AG08395 (cell line): ENCODE data around the gene KIAA0319L.
"Not testable (repeated sequence)": the region's sequence is repeated elsewhere in the genome, so short reads cannot be mapped to it uniquely, and the experiment has no call there.

ENCODE experiments used
- DNase-seq: peaks from one replicate; pipeline ENCODE4 v3.0.0; 2012; ENCODE audit warnings: mixed read lengths, low spot score

Gene KIAA0319L

DNA sequence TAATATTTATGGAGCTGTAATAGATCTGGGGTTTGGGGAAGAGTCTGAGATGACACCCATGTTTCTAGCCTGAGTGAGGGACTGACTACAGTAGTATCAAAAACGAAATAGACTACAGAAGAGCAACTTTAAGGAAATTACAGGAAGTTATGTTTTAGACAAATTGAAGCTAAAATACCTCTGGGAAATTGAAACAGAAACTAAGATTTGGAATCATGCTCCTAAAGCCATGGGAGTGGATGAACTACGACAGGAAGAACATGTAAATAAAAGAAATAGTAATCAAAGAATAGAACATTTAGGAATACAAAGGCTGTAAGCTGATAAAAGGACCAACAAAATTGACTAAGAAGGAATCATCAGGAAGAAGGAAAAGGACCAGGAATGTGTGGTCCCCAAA lies 68.9 kb downstream of the KIAA0319L start:
- DNase-seq: no peak

DNA sequence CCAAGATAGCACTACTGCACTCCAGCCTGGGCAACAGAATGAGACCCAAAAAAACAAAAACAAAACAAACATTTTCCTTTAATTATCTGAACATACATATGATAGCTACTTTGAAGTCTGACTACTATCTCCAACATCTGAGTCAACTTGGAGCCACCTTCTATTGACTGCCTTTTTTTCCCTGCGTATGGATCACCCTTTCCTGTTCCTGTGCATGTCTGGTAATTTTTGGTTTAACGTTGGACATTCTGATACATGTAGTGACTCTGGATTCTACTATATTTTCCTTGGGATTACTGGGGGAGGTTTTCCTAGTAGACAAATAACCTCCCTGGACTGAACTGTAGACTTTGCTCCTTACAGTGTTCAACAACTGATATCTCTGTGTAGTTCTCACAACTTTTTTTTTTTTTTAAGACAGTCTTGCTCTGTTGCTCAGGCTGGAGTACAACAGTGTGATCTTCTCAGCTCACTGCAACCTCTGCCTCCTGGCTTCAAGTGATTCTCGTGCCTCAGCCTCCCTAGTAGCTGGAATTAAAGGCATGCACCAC lies 70.3 kb downstream of the KIAA0319L start:
- DNase-seq: no peak

DNA sequence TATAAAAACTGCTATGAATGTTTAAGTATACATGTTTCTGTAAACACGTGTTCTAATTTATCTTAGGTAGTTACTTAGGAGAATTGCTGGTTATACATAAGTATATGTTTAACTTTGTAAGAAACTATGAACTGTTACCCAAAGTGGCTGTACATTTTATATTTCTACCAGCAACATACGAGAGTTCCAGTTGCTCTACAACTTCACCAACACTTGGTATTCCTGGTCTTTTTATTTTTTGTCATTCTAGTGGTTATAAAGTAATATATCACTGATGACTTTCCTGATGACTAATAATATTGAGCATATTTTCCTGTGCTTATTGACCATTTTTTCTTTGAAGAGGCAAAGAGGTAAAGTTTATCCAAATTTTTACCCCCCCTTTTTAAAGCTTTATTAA lies 76.0 kb downstream of the KIAA0319L start:
- DNase-seq: no peak

DNA sequence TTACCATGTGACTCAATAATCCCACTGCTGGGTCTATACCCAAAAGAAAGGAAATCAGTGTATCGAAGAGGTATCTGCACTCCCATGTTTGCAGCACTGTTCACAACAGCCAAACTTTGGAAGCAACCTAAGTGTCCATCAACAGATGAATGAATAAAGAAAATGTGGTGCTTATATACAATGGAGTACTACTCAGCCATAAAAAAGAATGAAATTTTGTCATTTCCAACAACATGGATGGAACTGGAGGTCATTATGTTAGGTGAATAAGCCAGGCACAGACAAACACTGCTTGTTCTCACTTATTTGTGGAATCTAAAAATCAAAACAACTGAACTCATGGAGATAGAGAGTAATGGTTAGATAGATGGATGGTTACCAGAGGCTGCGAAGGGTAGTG lies 79.3 kb downstream of the KIAA0319L start:
- no peak for DNase-seq

DNA sequence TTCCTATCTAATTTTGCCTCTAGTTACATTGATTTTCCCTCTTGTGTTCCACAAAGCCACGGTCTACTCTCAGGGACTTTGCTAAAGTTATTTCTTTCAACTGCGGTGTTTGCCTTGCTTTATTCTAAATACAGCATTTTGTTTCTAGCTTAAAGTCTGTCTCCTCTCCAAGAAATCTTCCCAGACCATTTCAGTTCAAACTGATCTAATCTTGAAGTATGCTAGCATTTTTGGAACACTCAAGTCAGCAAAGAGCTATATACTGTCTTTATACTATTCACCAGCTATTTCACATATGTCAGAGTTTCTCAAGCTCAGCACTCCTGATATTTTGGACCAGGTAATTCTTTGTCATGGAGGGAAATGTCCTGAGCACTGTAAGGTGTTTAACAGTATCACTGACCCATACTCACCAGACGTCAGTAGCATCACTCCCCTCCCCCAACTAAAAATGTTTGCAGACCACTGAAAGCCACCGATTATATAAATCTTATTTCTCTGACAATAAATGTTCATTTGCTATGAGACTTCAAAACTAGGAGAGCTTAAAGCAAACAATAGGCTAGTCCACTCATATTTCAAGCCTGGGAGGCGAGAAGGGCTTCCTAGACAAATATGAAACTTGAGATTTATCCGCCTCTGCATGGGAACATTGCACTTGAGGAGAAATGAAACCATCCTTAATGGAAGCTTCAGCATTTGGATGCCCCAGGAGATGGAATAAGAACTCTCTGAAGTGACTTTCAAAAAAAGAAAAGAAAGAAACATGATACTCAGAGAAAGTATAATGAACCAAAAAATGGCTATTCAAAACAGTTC lies 81.1 kb downstream of the KIAA0319L start:
- DNase-seq: no peak

DNA sequence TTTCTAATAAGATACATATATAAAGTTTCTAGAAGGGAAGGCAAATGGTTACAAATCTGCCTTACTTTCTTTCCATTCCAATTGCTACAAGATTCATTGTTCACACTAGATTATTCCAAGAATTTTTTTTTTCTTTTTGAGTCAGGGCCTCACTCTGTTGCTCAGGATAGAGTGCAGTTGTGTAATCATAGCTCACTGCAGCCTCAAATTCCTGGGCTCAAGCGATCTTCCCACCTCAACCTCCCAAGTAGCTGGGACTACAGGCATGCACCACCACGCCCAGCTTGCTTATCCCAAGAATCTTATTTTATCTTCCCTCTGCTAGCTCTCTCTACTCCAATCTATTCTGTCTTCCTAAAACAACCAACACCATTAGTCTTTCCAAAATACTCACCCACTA lies 81.8 kb downstream of the KIAA0319L start:
- no peak for DNase-seq

DNA sequence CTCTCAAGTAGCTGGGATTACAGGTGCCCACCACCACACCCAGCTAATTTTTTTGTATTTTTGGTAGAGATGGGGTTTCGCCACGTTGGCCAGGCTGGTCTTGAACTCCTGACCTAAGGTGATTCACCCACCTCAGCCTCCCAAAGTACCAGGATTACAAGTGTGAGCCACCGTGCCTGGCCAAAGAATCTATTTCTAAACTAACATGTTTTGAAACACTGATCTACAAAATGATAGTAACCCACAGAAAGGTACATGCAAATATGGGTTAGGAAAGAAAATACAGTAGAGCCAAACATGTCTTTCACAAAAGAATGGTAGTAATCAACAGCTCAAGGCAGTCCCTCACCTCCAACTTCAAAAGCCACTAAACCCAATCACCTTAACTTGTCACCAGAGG lies 84.0 kb downstream of the KIAA0319L start:
- DNase-seq: not testable (repeated sequence)

DNA sequence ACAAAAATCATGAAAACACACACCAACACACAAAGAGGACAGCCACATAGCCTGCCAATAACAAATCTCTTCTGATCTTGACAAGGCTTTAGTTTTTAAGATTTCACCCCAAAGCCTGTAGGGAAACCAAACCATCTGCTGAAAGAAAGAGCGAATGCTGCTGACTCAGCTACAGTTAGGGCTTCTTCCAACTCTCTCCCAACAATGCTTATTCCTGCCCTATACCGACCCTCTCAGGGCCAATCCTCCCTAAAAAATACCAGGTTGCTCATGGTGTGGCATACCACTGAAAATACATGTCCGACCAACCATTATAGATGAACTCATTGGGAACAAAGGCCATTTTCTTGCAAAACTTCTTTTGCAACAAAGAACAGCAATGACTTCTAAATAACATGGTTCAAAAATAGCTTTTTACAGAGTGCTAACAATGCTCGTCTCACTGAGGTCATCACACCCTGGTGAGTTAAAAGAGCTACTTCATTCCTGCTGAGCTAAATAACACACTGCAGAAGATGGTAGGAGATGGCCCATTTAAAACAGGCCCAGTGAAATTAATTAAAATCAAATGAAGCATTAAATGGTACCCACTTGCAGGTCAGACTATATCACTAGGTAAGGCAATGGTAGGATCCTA lies 86.1 kb downstream of the KIAA0319L start:
- DNase-seq: no peak

DNA sequence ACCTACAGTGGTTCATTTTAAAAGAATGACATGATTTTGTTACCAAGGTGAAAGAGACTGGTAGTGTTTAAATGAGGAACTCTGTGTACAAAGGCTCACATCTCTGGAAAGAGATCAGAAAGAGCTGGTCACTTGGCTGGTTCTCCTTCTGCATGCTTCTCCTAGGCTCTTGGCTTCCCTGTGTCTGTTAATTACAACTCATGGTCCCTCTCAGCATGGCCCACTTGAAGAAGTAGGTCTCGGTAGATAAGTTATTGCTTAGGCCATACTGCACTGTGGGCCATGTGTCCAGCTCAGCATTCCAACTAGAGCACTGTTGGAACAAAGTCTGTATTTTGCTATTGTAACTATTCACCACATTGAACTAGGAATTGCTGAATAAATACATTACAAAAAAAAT lies 91.1 kb downstream of the KIAA0319L start:
- no peak for DNase-seq

DNA sequence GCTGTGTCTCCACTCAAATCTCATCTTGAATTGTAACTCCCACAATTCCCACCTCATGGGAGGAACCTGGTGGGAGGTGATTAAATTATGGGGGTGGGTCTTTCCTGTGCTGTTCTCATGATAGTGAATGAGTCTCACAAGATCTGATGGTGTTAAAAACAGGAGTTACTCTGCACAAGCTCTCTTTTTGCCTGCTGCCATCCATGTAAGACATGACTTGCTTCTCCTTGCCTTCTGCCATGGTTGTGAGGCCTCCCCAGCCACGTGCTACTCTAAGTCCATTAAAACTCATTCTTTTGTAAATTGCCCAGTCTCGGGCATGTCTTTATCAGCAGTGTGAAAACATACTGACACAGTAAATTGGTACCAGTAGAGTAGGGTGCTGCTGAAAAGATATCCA lies 93.5 kb downstream of the KIAA0319L start:
- not testable (repeated sequence) for DNase-seq

DNA sequence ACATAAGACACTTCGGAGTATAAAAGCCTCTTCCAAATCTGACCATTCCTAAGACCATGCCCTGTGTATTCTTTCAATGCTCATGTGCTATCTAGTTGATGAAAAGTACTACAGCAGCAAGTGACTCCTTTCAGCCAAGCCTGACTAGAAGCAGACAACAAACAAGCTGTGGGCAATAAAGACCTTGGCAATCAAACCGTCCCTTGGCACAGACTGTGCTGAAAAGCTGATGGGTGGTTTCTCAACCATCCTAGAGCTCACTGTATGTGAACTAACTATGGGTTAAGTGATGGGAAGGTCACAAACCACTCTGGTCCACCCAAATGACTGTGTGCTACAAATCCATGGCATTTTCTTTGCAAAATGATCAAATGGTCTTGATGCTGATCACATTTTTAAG lies 94.0 kb downstream of the KIAA0319L start:
- no peak for DNase-seq

DNA sequence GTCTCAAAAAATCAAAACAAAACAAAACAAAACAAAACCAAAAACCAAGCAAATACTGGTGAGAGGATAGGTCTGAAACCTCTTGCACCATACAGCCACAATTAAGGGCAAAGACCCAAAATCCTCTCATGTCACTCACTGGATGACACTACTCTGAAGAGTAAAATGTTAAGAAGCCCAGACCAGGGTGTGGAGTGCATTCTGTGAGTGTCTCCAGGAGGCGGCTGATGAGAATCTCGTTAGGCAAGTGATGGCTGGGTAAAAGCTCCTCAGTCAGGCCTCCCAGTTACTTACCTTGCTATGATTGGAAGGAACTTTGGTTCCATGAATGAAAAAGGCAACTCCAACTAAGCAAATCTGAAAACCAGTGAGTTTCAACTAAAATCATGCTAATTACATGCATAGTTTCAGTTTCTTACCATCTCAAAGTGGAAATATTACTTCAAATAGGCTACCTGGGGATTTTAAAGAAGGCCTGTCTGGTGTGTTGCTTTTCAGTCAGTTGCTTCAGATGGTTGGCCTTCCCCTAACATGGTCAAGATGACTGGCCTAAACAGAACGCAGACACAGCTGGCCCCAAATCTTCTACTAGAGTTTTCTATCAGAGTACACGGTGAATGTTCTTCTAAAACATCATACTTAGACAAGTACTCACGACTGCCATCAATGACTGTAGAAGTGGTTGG lies 95.1 kb downstream of the KIAA0319L start:
- no peak for DNase-seq

DNA sequence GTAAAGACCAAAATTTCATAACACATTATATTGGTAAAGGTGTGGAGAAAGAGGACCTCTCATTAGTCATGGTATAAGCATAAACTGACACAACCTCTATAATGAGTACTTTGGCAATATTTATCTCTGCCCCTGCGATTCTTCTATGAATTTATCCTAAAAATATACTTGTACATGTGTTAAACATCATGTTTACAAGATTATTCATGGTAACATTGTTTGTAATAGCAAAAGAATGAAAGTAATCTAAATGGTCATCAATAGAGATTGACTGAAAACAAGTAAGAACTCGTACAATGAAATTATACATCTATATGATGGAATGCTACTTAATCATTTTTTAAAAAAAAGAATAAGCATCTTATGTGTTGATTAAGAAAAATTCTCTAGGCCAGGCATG lies 96.4 kb downstream of the KIAA0319L start:
- no peak for DNase-seq

DNA sequence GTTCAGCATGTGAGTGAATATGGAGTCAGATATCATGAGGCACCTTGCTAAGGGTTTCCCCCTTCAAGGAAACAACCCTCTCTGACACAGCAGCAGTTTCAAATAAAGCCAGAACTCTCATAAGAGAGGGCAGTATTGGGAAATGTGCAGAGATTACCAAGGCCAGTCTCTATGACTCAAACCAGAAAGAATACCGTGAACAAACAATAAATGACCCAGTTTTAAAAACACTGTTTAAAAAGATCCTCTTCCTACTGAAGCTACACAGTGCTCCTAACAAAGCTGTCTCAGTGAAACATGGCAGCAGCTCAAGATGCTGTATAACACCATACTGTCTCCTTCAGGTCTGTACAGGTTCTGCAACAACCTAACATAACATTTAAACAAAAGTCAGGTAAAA lies 102.6 kb downstream of the KIAA0319L start:
- peak; percentile 33 for DNase-seq

DNA sequence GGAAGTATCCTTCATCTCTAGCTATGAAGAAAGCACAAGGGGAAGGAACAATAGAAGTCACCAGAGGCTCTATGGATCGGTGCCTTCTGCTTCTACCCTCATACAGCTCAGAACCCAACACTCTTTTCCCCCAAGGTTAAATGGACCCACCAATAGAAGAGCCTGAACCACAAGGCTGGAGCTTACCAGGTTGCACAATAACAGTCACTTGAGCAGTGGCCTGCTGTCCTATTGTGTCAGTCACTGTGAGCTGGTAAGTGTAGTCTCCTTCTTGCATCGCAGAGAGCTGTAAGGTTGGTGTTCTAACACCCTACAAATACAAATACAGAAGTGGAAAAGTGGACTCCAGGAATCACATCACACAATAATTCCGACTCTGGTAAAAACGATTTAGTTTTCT lies 103.0 kb downstream of the KIAA0319L start:
- no peak for DNase-seq

DNA sequence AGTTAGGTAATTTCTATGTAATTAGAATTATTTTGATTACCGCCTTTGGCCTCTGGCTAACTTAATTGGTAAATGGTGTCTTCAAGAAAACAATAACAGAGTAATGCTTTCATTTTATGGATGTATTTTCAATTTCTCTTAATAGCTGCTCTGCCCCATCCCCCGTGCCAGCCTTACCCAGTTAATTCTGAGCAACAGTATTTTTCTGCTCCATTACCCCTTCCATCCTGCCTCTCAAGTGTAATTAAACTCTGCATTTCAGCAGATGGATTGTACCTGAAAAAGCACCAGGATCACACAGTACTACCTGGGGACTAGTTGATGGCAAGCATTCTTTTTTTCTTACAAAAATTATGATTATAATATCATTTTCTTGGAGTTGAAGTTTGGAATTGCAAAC lies 104.2 kb downstream of the KIAA0319L start:
- no peak for DNase-seq

DNA sequence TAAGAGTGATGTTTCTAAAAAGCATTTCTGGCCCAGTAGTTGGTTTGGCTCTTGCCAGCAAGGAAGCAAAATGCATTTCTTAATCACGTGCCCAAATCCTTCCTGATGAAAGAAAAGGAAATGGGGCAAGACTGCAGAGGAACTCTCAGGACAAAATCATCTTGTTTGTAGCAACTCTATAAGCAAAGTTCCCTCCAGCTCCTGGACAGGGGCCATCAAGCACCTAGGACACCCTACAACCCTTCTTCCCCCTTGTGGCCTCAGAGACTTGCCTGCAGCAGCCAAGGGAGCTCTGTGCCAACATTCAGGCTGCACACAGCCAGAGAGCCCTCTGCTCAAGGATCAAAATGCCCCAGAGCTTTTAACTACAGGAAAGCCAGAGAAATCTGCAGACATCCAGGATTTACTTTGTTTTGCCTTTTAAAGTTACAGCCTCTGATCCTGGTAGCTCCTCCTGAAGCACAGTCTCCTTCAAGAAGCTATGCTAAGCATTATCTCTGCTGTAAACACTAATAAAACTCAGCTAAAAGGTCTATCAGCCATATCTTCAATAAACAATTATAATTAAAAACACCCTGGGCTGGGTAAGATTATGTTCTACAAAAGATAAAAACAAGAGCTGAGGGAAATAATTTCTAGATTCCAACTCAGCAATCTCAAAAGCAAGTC lies 105.0 kb downstream of the KIAA0319L start:
- peak; percentile 54 for DNase-seq

DNA sequence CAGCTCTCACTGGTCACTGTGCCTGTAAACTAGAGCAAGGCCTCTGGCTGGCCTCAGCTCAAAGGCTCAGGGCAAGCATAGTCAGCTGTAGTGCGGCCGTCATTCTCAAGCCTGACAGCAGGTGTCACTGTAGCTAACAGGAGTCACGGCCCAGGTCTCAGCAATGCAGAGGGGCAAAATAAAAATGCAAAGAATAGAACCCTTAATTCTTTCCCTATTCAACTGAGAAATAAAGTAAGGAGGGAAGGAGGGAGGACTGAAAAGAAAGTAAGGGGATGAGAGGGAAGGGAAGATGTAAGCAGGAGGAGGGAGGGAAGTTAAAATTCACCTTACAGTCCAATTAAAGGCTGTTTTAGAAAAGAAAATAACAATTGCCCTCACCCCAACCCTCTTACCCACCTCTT lies 106.1 kb downstream of the KIAA0319L start:
- DNase-seq: peak; percentile 74

DNA sequence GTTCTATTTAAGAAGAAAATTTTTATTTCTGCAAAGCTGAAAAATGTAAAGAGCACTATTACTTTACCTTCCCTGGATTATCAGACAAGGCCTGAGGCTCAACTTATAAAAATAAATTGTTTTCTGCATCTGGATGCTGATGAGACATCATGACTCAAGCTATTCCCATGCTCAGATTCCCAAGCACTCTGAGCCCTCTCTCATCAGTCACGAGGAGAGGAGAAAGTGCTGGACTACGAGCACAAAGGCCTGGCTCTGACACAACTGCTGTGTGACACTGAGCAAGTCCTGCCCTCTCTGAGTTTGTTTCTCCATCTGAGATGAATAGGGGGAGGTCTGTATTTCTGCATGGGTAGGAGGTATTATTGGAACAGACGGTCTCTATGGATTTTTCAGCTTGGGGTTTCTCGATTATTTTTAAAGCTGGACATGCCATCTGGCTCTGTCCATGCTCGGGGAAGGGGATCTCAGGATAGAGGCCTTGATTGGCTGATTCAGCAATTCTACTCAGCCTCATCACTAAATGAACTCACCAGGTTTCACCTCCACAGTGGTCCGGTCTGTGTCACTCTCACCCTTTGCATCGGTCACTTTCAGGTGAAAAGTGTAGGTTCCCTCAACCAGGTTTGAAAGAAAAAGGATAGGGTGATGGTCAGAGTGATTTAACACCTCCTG lies 107.7 kb downstream of the KIAA0319L start:
- DNase-seq: peak; percentile 91

DNA sequence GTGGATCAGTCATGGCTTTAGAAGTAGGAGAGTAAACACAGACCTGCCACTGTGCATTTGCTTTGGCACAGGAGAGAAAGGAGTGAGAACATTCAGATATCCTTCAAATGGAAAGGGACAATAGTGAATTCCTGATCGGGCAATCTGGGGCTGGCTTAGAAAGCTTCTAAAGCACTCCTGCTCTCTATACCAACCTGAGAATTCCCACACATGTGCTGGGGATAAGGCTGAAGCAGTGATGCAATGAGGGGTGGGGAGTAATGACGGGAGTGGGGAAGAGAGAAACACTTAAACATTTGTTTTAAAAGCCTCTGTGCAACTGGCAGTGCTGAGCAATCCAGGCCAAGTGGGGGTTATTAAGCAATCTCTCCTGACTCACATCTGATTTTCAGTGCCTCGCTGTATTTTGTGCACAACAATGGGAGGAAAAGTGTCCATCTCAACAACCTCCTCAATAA lies 108.8 kb downstream of the KIAA0319L start:
- peak; percentile 90 for DNase-seq

DNA sequence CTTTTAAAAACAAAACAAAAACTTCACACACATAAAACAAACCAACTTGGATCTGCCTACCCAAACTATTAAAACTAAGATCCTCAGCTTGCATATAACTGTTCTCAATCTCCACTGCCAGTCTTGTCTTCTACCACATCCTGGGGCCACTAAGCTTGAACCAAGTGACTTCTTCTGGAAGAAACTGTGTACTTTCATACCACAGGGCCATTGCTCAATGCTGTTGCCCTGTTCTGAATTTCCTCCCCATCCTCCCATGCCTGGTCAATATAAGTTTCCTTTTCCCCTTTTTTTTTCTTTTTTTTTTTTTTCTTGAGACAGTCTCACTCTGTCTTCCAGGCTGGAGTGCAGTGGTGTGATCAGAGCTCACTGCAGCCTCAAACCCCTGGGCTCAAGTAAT lies 109.9 kb downstream of the KIAA0319L start:
- DNase-seq: no peak

DNA sequence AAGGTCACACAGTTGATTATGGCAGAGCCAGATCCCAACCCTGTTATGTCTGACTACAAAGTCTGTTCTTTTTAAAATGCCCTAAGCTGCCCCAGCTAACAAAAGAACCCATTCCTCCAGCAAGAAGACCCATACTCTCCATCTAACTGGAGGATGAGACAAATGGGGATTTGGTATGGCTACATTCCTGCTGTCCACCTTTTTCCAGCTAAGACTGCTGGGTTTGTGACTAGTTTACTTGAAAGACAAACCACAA lies 112.8 kb downstream of the KIAA0319L start:
- DNase-seq: no peak
